Activated T-cell treated with anti-CD3 and anti-CD28 coated beads, Interleukin-2, amount 50 U/mL, for 4 hours (primary cell): ENCODE data around the gene DNM1. TPM values are rescaled to one million over a fixed set of nuclear protein-coding genes. Genes with fewer than 3 reads are reported as not detected.
"Not testable (repeated sequence)": the region's sequence is repeated elsewhere in the genome, so short reads cannot be mapped to it uniquely, and the experiment has no call there.

Experiments
- ATAC-seq, 2 donors: fragments of 200-7000 bp; cut with Tn5 transposase; one replicate each; pipeline ENCODE4 v1.10.0; 2021
- DNase-seq: peaks from one replicate; pipeline ENCODE4 v3.0.0-alpha.2; 2020
- H3K27me3 Mint-ChIP-seq: one replicate; pipeline ENCODE4 v1.8.0; 2021; ENCODE audit warnings: low read depth, mixed read lengths
- H3K36me3 Mint-ChIP-seq: one replicate; pipeline ENCODE4 v1.8.0; 2022; ENCODE audit warnings: mixed read lengths; ENCODE audit not compliant: insufficient read depth
- H3K4me1 Mint-ChIP-seq: one replicate; pipeline ENCODE4 v1.8.0; 2021; ENCODE audit warnings: low read depth, mixed read lengths
- H3K4me3 Mint-ChIP-seq: one replicate; pipeline ENCODE4 v1.8.0; 2021; ENCODE audit warnings: mild to moderate bottlenecking, moderate library complexity, mixed read lengths
- H3K9me3 Mint-ChIP-seq: one replicate; pipeline ENCODE4 v1.8.0; 2021; ENCODE audit warnings: mixed read lengths
- total RNA-seq, 3 donors: library from RNA; stranded (reverse); gene quantifications; one replicate each; pipeline ENCODE4 v1.2.1, GENCODE V29; 2021

DNM1 gene
- total RNA-seq, 3 donors from 2014 or later = 0.32 to 0.43 (median 0.40) TPM

DNA sequence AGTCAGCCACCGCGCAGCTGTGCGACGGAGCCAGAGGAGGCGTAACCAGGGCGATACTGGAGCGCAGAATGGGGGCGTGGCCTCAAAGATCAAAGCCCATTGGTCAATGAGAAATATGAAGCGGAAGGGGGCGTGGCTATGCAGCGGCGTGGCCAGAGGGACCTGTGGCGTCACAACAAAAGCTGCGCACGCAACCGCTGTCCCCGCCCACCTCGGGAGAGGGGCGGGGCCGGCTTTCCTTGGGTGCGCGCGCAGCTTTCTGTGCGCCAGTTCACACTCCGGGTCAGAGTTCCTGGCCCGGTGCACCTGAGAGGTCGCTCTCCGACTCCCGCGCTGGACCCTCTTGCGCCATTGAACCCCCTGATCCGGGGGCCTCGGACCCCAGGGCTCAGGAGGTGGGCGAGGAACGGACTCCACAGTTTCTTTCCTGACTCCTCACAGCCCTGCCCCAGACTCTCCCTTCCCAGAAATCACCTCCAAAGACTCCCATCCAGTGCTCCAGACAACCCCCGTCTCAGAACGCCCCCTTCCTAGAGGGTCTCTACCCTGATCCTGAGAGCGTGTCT, 72.9 kb downstream of the DNM1 start, which contains the start of gene SWI5:
SWI5 (plus strand) TSS at position 269 of the 566 bp plus-strand sequence.
- peak; percentile 99 for ATAC-seq
- Mint-ChIP-seq H3K36me3 (peaks cover 12% of the 10 kb centered on the region), H3K4me1 (peaks cover 28% of the 10 kb centered on the region), H3K9me3 (no peaks in the 10 kb centered on the region), H3K27me3 (no peaks in the 10 kb centered on the region), H3K4me3 (peak within 1 kb of the TSS; percentile 94)
- peak; percentile 100 for DNase-seq

DNA sequence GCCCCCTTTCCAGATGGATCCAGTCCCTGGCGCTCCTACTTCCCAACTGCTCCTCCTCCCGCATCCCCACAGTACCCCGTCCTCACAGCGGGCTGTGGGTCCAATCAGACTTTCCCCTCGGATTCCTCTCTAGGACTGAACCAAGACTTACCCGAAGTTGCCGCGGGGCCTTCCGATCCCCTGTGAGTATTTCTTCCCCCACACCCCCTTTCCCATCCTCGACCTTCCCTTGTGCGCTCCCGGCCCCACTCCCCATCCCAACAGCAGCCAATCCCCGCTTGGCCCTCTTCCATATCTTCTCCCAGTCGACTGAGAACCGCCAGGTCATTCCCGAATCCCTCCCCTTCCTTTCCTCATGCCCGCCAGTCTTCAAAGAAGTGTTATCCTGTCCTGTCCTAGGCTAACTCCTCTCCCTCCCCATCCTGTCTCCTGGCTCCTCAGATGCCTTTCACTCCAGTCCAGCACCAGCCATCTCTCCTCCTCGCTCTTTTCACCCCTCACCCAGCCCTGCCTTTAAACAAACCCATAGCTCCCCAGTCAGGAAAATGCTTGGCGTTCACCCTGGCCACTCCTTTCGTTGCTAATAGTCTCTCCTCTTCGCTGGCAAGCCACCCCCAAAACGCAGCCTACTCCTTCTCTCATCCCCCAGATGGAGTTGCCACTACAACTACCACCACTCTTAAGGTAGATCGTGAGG, 73.5 kb downstream of the DNM1 start:
- H3K36me3 Mint-ChIP-seq = peaks cover 12% of the 10 kb centered on the region
- no peaks in the 10 kb centered on the region for H3K9me3 Mint-ChIP-seq
- ATAC-seq (no peak), DNase-seq (no peak)
- H3K4me1 Mint-ChIP-seq = peaks cover 28% of the 10 kb centered on the region
- H3K4me3 Mint-ChIP-seq = peak overlapping the region; percentile 94
- no peaks in the 10 kb centered on the region for H3K27me3 Mint-ChIP-seq

DNA sequence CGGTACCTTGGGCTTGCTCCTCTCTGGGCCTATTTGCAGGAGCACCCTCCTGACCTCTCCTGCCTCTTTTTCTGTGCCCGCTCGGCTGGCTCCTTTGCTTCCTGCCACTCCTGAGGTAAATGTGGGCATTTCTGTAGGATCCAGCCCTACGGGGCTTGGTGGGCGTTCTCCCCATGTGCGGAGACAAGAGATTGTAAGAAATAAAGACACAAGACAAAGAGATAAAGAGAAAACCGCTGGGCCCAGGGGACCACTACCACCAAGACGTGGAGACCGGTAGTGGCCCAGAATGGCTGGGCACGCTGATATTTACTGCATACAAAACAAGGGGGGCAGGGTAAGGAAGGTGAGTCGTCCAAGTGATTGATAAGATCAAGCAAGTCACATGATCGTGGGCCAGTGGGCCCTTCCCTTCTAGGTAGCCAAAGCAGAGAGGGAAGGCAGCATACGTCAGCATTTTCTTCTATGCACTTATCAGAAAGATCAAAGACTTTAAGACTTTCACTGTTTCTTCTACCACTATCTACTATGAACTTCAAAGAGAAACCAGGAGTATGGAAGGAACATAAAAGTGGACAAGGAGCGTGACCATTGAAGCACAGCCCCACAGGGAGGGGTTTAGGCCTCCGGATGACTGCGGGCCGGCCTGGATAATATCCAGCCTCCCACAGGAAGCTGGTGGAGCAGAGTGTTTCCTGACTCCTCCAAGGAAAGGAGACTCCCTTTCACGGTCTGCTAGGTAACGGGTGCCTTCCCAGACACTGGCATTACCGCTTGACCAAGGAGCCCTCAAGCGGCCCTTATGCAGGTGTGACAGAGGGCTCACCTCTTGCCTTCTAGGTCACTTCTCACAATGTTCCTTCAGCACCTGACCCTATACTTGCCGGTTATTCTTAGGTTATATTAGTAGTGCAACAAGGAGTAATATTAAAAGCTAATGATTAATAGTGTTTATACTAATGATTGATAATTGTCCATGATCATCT, 76.2 kb downstream of the DNM1 start:
- H3K9me3 Mint-ChIP-seq, H3K4me3 Mint-ChIP-seq, H3K27me3 Mint-ChIP-seq, ATAC-seq, H3K36me3 Mint-ChIP-seq, DNase-seq: not testable (repeated sequence)
- H3K4me1 Mint-ChIP-seq = peaks cover 24% of the 10 kb centered on the region

DNA sequence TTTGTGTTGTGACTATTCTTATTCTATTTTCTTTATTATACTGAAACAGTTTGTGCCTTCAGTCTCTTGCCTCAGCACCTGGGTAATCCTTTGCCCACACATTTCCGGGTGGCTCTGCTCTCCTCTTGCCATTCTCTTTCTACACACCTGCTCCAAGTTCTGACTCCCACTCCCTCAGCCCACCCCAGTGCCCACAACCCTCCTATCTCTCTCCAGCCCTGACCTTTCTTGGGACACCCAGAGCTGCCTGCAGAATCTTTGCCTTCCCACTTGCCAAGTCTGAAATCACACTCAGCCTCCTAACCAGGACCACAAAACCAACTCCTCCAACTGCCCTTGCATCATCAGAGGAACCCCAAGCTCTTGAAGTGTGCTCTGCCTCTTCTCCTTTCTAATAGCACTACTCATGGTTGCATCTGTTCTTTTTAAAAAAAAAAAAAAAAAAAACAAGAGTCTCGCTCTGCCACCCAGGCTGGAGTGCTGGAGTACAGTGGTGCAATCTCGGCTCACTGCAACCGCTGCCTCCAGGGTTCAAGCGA, 77.0 kb downstream of the DNM1 start:
- H3K27me3 Mint-ChIP-seq = no peaks in the 10 kb centered on the region
- H3K36me3 Mint-ChIP-seq = peaks cover 9% of the 10 kb centered on the region
- no peaks in the 10 kb centered on the region for H3K9me3 Mint-ChIP-seq
- peaks cover 17% of the 10 kb centered on the region for H3K4me1 Mint-ChIP-seq
- DNase-seq = no peak
- no peak overlapping the region for H3K4me3 Mint-ChIP-seq
- ATAC-seq = no peak

DNA sequence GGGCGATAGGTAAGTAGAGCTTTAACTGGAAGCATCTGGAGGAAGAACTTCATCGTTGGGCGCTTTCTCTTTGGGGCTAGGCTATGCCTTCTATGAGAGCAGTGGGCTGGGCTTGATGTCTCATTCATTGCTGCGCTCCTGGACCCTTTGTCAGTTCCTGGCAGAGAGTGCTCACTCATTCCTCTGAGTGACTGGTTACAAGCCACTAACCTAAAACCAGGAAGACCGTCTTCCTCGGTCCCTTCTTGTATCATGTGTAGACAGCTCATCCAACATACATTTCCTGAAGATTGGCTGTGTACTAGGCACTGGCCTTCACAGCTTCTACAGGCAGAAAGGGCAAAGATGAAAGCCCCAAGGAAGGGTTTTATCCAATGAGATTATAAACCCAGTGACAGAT, 79.3 kb downstream of the DNM1 start:
- no peaks in the 10 kb centered on the region for H3K27me3 Mint-ChIP-seq
- ATAC-seq = no peak
- no peaks in the 10 kb centered on the region for H3K9me3 Mint-ChIP-seq
- peaks cover 12% of the 10 kb centered on the region for H3K36me3 Mint-ChIP-seq
- H3K4me1 Mint-ChIP-seq = peaks cover 6% of the 10 kb centered on the region
- no peak overlapping the region for H3K4me3 Mint-ChIP-seq
- DNase-seq = no peak

GRCh38 chr9:128285033-128285784, 82.0 kb downstream of the DNM1 start:
- Mint-ChIP-seq H3K36me3 (peaks cover 17% of the 10 kb centered on the region), H3K9me3 (no peaks in the 10 kb centered on the region), H3K4me1 (peaks cover under 1% of the 10 kb centered on the region), H3K4me3 (no peak overlapping the region), H3K27me3 (no peaks in the 10 kb centered on the region)
- DNase-seq (no peak), ATAC-seq (no peak)

- DNase-seq = no peak
- no peaks in the 10 kb centered on the region for H3K27me3 Mint-ChIP-seq
- H3K4me1 Mint-ChIP-seq = no peaks in the 10 kb centered on the region
- peaks cover 14% of the 10 kb centered on the region for H3K36me3 Mint-ChIP-seq
- no peak overlapping the region for H3K4me3 Mint-ChIP-seq
- no peak for ATAC-seq
- H3K9me3 Mint-ChIP-seq = no peaks in the 10 kb centered on the region
Measured at GRCh38 chr9:128286440-128286839, 83.3 kb downstream of the DNM1 start.

GRCh38 chr9:128288273-128289004, 85.3 kb downstream of the DNM1 start:
- H3K4me3 Mint-ChIP-seq = no peak overlapping the region
- no peaks in the 10 kb centered on the region for H3K4me1 Mint-ChIP-seq
- H3K36me3 Mint-ChIP-seq = peaks cover 12% of the 10 kb centered on the region
- no peaks in the 10 kb centered on the region for H3K9me3 Mint-ChIP-seq
- no peaks in the 10 kb centered on the region for H3K27me3 Mint-ChIP-seq
- ATAC-seq = no peak
- no peak for DNase-seq

GRCh38 chr9:128292009-128292408, 88.8 kb downstream of the DNM1 start:
- no peaks in the 10 kb centered on the region for H3K27me3 Mint-ChIP-seq

GRCh38 chr9:128293091-128293490, 89.9 kb downstream of the DNM1 start:
- peaks cover 7% of the 10 kb centered on the region for H3K36me3 Mint-ChIP-seq
- ATAC-seq (no peak), DNase-seq (no peak)
- H3K4me3 Mint-ChIP-seq = no peak overlapping the region
- H3K9me3 Mint-ChIP-seq = no peaks in the 10 kb centered on the region
- no peaks in the 10 kb centered on the region for H3K4me1 Mint-ChIP-seq
- no peaks in the 10 kb centered on the region for H3K27me3 Mint-ChIP-seq

More at GRCh38 chr9:128292009-128292408, 88.8 kb downstream of the DNM1 start:
- no peak for DNase-seq
- no peak for ATAC-seq
- Mint-ChIP-seq H3K9me3 (no peaks in the 10 kb centered on the region), H3K36me3 (peaks cover 7% of the 10 kb centered on the region), H3K4me1 (no peaks in the 10 kb centered on the region), H3K4me3 (no peak overlapping the region)

DNA sequence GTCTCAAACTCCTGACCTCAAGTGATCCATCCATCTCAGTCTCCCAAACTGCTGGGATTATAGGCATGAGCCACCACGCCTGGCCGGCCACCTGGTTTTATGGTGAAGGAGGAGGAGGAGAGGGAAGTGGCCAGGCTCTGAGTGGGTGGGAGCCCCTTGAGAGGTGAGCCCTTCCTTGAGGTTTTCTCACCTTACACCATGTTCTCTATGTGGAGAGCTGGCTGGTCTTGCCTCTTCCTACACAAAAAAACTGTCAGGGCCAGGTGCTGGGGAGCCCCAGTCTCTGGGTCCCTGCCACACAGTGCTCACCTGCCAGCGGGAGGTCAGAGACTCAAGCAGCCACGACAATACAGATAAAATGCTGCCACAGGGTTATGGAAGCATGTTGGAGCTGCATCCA, 91.0 kb downstream of the DNM1 start:
- no peak for ATAC-seq
- no peak overlapping the region for H3K4me3 Mint-ChIP-seq
- DNase-seq = no peak
- H3K9me3 Mint-ChIP-seq = no peaks in the 10 kb centered on the region
- no peaks in the 10 kb centered on the region for H3K36me3 Mint-ChIP-seq
- no peaks in the 10 kb centered on the region for H3K4me1 Mint-ChIP-seq
- no peaks in the 10 kb centered on the region for H3K27me3 Mint-ChIP-seq

GRCh38 chr9:128296340-128297220, 93.4 kb downstream of the DNM1 start:
- H3K36me3 Mint-ChIP-seq = no peaks in the 10 kb centered on the region
- no peak for ATAC-seq
- no peak overlapping the region for H3K4me3 Mint-ChIP-seq
- no peak for DNase-seq
- H3K9me3 Mint-ChIP-seq = no peaks in the 10 kb centered on the region
- H3K27me3 Mint-ChIP-seq = no peaks in the 10 kb centered on the region
- H3K4me1 Mint-ChIP-seq = no peaks in the 10 kb centered on the region
